ENCODE data around the gene NOC2L.

GRCh38 chr1:997993-998744 is 39.1 kb upstream of the NOC2L start:
- TF ChIP-seq CTCF (IDR thresholded peaks at IDR 0.05) (no peak), POLR2A (IDR thresholded peaks at IDR 0.05) (no peak)

Data from thyroid gland (tissue), 4 donors.